Measurements from ENCODE around the gene PSMC3IP. TPM values are rescaled to one million over a fixed set of nuclear protein-coding genes. Genes with fewer than 3 reads are reported as not detected.

The PSMC3IP gene
- total RNA-seq, 2 donors from 2014 or later, result 2.2 to 11.6 TPM

GRCh38 chr17:42531455-42532354, 45.8 kb downstream of the PSMC3IP start:
- Histone ChIP-seq H3K4me1 (no peaks in the 10 kb centered on the region), H3K9ac (ENCODE audit: low read depth in 2 of 2, low read length in 2 of 2) (peak overlapping the region; percentile 58 to 70)
- intact Hi-C loops (cut with DNase I), result no loop called here

GRCh38 chr17:42530952-42531454, 46.5 kb downstream of the PSMC3IP start:
- Histone ChIP-seq H3K27ac (peak overlapping the region; percentile 77), H3K4me1 (no peaks in the 10 kb centered on the region), H3K36me3 (no peaks in the 10 kb centered on the region), H3K9me3 (no peaks in the 10 kb centered on the region), H3K27me3 (no peaks in the 10 kb centered on the region), H3K9ac (ENCODE audit: low read depth in 2 of 2, low read length in 2 of 2) (no peak overlapping the region), H3K4me3 (no peak overlapping the region)
- intact Hi-C loops (cut with DNase I), result no loop called here
- DNase-seq, result no peak
- no peak for TF ChIP-seq CTCF (IDR thresholded peaks at IDR 0.05)

More at GRCh38 chr17:42531455-42532354, 45.8 kb downstream of the PSMC3IP start:
- Histone ChIP-seq H3K36me3 (no peaks in the 10 kb centered on the region), H3K27me3 (no peaks in the 10 kb centered on the region), H3K9me3 (no peaks in the 10 kb centered on the region), H3K27ac (peak overlapping the region; percentile 77), H3K4me3 (peak overlapping the region; percentile 33)
- DNase-seq, result peak; percentile 74
- TF ChIP-seq CTCF (IDR thresholded peaks at IDR 0.05), result peak; percentile 14

- Histone ChIP-seq H3K36me3 (no peaks in the 10 kb centered on the region), H3K4me3 (no peak overlapping the region), H3K27ac (no peak overlapping the region), H3K4me1 (no peaks in the 10 kb centered on the region), H3K27me3 (no peaks in the 10 kb centered on the region), H3K9ac (ENCODE audit: low read depth in 2 of 2, low read length in 2 of 2) (no peak overlapping the region), H3K9me3 (no peaks in the 10 kb centered on the region)
- no peak for DNase-seq
- intact Hi-C loops (cut with DNase I), result no loop called here
- no peak for TF ChIP-seq CTCF (IDR thresholded peaks at IDR 0.05)
These were observed 48.5 kb downstream of the PSMC3IP start for GRCh38 chr17:42529061-42529460.

- Histone ChIP-seq H3K4me1 (no peaks in the 10 kb centered on the region), H3K9me3 (no peaks in the 10 kb centered on the region), H3K36me3 (no peaks in the 10 kb centered on the region), H3K4me3 (no peak overlapping the region), H3K27ac (no peak overlapping the region), H3K27me3 (no peaks in the 10 kb centered on the region), H3K9ac (ENCODE audit: low read depth in 2 of 2, low read length in 2 of 2) (no peak overlapping the region)
- no peak for DNase-seq
- TF ChIP-seq CTCF (IDR thresholded peaks at IDR 0.05), result no peak
- intact Hi-C loops (cut with DNase I), result no loop called here
These were observed 49.6 kb downstream of the PSMC3IP start for GRCh38 chr17:42527932-42528331.

- no peaks in the 10 kb centered on the region for H3K9me3 ChIP-seq
- no peak for TF ChIP-seq CTCF (IDR thresholded peaks at IDR 0.05)
- H3K27me3 ChIP-seq, result no peaks in the 10 kb centered on the region
- no peak overlapping the region for H3K4me3 ChIP-seq
- H3K4me1 ChIP-seq, result peaks cover 7% of the 10 kb centered on the region
- H3K9ac ChIP-seq (ENCODE audit: low read depth in 2 of 2, low read length in 2 of 2), result no peak overlapping the region
- intact Hi-C loops (cut with DNase I), result no loop called here
- no peaks in the 10 kb centered on the region for H3K36me3 ChIP-seq
- peak; percentile 60 for DNase-seq
- H3K27ac ChIP-seq, result peak overlapping the region; percentile 49
These were observed 51.5 kb downstream of the PSMC3IP start for GRCh38 chr17:42526031-42526444.
